ENCODE data around the gene PRPF40B.

DNA sequence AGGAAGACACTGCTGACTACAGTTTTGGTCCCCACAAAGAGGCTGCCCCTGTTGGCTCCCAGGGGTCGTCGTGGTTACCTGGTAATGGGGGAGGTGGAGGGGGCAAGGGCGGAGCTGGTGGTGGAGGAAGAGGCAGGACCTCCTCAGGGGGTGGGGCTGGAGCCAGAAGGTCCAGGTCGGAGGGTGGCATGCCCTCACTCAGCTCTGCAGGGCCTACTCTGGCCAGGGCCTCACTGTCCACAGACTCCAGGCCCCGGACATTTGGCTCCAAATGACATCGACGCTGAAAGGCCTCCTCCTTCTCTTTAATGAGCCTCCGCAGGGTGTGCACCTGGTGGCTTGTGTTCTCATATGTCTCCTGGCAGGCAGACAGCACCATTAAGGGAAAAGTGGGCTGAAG lies 28.5 kb downstream of the PRPF40B start:
- TF ChIP-seq, protein P1, sequence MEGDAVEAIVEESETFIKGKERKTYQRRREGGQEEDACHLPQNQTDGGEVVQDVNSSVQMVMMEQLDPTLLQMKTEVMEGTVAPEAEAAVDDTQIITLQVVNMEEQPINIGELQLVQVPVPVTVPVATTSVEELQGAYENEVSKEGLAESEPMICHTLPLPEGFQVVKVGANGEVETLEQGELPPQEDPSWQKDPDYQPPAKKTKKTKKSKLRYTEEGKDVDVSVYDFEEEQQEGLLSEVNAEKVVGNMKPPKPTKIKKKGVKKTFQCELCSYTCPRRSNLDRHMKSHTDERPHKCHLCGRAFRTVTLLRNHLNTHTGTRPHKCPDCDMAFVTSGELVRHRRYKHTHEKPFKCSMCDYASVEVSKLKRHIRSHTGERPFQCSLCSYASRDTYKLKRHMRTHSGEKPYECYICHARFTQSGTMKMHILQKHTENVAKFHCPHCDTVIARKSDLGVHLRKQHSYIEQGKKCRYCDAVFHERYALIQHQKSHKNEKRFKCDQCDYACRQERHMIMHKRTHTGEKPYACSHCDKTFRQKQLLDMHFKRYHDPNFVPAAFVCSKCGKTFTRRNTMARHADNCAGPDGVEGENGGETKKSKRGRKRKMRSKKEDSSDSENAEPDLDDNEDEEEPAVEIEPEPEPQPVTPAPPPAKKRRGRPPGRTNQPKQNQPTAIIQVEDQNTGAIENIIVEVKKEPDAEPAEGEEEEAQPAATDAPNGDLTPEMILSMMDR (conservative IDR thresholded peaks at IDR 0.05), result no peak
- no peak for TF ChIP-seq ZFX (IDR thresholded peaks at IDR 0.05)
